ENCODE data around the gene ST6GALNAC3.

The ST6GALNAC3 gene

DNA sequence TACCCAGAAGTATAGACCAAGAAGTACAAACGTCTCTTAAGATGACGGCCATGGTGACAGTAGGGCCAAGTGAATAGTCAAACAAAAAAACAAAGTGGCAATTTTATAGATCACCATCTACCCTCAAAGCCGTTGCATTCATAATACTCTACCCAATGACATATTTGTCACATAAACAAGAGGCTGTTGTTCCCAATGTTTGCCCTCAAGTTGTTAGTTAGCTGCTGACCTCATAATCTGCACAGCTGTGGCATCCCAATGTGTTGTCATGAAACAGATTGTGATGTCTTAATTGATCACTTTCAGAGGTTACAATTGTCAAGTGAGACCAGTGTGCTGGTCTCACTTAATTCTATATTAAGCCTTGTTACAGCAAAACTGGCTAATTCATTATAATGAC is 333.8 kb downstream of the ST6GALNAC3 start:
- no peak for DNase-seq (ENCODE audit: extremely low read depth in 1 of 2, low read depth in 1 of 2)

DNA sequence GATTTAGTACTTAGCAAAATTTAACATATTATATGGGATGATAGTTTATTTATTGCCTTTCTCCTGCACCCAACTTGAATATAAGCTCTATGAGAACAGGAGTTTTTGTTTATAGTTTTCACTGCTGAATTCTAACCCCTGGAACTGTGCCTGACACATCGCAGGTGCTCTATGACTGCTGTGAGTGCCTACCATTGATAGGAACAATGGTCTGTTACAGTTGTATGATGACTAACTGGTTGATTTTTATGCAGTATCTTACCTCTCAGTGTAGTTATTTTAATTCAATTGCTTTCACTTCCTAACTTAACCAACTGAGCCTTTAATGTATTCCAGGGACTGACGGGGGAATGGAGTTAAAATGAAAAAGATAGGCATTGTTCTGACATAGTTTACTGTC is 336.0 kb downstream of the ST6GALNAC3 start:
- DNase-seq (ENCODE audit: extremely low read depth in 1 of 2, low read depth in 1 of 2) = no peak

DNA sequence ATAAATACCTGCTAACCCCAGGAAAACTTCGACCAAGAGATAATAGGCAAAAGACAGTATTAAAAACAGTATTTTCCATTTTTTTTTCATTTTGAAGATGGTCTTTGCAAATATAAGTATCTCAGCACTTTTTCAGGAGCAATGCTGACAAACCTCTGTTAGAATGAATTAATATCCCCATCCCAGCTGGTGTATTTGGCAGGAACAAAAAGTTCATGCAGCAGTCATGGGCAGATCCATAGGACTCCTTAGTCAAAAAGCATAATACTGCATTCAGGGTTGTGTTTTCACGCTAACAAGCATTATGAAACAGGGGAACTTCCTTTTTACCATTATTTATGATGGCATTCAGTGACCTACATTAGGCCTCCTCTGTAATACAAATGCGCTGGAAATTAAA is 344.0 kb downstream of the ST6GALNAC3 start:
- no peak for DNase-seq (ENCODE audit: extremely low read depth in 1 of 2, low read depth in 1 of 2)

DNA sequence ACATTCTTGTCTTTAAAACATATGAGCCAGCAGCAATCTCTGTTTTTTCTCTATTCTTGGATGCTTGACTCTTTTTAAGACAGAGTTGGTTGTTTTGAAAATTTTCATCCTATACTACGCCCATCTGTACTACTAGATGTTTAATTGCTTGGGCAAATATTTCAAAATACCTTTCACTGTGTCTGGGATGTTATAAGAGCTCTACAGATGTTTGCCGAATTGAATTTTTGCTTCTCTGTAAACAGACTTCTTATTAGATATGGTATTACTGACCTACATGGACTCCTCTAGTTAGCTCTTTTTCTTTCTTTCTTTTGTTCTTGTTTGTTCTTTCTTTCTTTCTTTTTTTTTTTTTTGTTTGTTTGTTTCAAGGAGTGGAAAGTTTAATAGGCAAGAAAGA is 345.1 kb downstream of the ST6GALNAC3 start:
- no peak for DNase-seq (ENCODE audit: extremely low read depth in 1 of 2, low read depth in 1 of 2)

DNA sequence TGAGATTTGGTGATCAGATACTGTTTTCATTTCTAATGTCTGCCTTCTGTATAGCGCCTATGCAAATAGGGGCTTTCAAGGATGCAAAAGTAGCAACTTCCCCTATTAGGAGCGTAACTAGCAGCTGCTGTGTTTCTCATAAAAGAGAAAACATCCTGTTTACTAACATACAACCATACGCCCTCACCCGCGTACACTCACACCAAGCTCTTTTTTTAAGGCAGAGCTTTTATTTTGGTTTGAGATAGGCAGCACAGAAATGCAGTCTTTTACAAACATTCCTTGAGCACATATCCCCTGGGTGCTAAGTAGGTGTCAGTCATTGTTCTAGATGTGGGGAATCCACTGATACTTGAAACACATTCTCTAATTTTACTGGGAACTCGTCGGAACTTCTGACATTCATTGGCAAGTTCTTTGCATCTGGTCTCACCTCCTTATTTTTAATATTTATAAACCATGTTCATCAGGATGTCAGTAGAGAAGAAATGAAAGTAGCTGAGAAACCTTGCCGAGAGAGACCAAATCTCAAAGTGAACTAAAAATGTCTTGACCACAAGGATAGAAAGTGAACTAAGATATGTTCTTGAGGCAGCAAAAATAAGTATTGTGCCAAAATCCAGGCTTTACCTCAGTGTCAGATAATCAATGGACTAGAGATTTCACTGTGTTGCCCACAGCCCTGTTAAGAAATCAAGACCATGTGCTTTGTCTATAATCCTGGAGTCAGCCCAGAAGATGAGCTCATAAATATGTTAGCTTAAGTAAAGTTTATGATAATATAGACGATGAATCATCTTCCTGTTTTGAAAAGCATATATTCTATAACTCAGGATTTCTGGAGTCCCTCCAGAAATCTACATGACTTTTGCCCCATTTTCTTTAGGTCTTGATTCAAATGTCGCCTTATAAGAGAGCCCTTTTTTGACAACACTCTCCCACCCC is 350.9 kb downstream of the ST6GALNAC3 start:
- DNase-seq (ENCODE audit: extremely low read depth in 1 of 2, low read depth in 1 of 2) = no peak

DNA sequence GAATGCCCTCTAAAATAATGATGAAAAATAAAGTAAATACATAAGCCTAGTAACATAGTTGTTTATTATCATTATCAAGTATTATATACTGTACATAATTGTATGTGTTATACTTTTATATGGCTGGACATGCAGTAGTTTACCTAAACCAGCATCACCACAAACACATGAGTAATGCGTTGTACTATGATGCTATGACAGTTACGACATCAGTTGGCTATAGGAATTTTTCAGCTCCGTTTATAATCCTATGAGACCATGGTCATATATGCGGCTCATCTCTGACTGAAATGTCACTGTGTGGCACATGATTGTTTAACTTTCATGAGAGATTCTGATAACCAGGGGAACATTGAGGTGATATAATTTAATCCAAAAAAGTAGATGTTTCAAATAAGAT is 352.1 kb downstream of the ST6GALNAC3 start:
- DNase-seq (ENCODE audit: extremely low read depth in 1 of 2, low read depth in 1 of 2) = no peak

DNA sequence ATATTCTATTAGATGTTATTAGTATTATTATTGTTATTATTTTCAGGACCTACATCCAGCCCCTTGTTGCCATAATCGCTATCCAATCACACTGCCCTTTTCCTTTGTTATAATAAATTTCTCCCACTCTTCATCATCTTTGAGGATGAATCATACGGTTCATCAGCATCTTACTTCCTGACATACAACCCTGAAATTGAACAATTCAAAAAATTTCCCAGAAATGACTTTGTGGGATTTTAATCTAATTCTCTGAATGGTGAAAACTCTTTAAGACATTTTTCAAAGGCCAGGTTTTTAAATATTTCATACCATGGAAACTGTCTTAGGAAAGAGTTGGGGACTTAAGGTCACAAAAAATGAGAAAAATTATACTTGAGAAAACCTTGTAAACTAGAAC is 353.5 kb downstream of the ST6GALNAC3 start:
- DNase-seq (ENCODE audit: extremely low read depth in 1 of 2, low read depth in 1 of 2) = no peak

DNA sequence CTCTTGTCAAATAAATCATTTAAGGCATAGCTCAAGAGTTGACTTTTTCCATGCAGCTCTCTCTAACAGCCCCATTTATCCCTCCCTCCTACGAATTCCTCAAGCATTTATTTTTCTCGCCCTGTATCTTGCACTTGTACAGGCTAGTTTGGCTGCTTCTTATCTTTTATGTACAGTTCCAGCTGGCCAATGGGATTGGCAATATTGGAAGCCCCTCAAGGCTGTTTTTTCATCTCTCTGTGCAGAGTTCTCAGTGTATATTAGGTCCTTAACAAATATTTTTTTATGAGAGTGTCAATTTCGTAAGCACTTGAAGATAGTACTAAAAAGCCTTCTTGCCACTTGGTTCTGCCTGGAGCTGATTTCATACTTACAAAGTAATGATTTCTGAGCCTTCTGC is 356.0 kb downstream of the ST6GALNAC3 start:
- no peak for DNase-seq (ENCODE audit: extremely low read depth in 1 of 2, low read depth in 1 of 2)

DNA sequence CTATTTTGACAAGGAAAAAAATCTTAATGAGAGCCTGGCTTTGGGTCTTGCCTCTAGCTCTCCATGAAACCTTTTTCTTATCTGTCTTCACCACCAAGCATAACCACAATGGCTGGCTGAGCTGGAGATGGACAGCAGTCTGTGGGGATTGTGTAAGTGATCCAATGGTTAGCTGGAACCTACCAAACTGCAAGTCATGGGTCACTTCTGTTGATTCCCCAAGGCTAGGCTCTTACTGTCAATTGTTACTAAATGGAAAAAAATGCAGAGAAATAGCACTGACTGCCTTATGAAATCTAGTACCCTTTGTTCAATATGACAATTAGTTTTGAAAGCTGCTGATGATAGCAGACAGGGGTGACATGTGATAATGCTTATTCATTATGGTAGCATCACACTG is 359.0 kb downstream of the ST6GALNAC3 start:
- DNase-seq (ENCODE audit: extremely low read depth in 1 of 2, low read depth in 1 of 2) = no peak

DNA sequence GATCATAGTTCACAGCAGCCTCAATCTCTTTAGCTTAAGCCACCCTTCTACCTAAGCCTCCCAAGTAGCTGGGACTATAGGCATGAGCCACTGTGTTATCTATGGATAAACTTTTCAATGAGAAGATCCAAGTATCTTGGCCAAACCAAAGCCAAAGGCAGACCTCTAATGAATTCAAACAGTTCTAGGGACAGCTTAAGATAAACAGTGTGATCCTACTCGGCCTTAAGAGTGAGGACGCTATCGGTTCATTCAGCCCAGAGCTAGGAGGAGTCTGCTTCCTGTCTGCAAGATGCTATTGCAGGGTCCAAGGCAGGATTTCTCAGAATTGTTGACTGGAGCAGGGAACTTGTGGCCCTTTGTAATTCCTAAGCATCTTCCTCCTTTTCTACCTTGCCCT is 368.7 kb downstream of the ST6GALNAC3 start:
- no peak for DNase-seq (ENCODE audit: extremely low read depth in 1 of 2, low read depth in 1 of 2)

DNA sequence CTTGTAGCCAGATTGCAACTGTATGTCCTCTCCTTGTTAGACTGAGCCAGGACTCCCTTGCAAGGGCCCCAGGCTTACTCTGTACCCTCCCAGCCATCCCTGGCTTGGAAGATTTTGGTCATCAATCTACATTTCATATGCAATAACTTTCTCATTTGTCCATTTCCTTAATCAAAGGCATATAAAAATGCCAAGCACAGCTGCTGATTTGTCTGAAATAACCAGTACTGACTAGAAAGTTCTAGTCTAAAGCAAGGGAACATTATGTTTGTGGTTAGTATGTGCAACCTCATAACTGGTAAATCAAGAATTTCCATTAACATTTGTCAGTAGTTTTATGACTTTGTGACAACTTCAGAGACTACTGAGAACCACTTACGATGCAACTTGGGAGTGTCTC is 370.2 kb downstream of the ST6GALNAC3 start:
- DNase-seq (ENCODE audit: extremely low read depth in 1 of 2, low read depth in 1 of 2) = no peak

DNA sequence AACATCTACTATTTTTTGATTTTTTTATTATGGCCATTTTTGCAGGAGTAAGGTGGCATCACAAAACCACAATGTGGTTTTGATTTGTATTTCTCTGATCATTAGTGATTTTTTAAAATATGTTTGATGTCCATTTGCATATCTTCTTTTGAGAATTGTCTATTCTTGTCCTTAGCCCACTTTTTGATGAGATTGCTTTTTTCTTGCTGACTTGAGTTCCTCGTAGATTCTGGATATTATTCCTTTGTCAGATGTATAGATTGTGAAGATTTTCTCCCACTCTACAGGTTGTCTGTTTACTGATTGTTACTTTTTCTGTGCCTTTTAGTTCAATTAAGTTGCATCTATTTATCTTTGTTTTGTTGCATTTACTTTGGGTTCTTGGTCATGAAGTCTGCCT is 375.7 kb downstream of the ST6GALNAC3 start:
- no peak for DNase-seq (ENCODE audit: extremely low read depth in 1 of 2, low read depth in 1 of 2)

DNA sequence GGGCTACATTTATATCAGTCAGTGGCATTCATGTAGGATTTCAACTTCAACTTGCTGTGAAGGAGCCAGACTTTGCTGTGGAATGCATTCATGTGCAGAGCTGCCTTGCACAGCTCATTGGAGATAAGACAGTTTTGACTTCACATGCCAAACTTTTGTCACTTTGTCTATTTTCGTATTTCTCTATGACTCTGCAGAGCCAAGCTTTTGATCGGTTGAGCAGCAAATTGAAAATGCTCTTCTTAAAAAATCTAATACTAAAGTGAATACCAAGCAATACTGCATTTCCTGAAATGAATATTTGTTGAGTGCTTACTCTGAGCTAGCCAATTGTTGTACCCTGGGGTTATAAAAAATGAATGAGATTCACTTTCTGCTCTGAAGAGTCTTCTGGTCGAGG is 388.7 kb downstream of the ST6GALNAC3 start:
- DNase-seq (ENCODE audit: extremely low read depth in 1 of 2, low read depth in 1 of 2) = no peak

DNA sequence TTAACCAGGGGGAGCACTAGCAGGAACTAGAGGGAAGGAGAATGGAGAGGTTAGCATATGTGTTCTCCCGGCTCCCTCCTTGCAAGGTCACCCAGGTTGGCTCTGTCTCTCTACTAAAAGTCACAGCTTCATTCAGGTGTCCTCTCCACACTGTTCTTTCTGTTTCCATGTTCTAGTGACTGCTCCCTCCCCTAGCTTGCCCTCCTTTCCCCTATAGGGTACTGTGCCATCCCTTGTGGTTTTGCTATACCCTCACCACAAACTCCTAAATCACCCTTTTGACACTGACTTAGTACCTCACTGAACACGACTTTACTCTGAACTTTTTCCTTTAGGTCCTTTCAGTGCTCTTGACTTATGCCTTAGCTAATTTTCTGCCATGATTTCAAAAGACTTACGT is 389.3 kb downstream of the ST6GALNAC3 start:
- DNase-seq (ENCODE audit: extremely low read depth in 1 of 2, low read depth in 1 of 2) = no peak

DNA sequence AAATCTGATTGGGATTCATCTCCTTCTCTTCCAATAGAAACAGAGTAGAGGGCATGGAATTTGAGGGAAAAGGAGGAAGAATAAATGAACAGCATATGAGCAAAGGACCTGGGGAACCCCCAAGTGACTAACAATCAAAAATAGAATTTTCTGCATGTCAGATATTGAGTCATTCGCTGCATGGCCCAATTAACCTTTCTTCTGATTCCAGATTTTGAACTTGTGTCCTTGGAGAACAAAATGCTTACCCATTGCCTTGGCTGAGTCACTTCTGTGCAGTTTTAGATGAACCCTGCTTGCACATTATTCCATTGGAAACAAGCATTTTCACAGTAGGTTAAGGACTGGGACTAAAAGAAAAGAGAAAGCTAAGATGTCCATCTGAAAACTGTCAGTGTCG is 390.5 kb downstream of the ST6GALNAC3 start:
- no peak for DNase-seq (ENCODE audit: extremely low read depth in 1 of 2, low read depth in 1 of 2)

DNA sequence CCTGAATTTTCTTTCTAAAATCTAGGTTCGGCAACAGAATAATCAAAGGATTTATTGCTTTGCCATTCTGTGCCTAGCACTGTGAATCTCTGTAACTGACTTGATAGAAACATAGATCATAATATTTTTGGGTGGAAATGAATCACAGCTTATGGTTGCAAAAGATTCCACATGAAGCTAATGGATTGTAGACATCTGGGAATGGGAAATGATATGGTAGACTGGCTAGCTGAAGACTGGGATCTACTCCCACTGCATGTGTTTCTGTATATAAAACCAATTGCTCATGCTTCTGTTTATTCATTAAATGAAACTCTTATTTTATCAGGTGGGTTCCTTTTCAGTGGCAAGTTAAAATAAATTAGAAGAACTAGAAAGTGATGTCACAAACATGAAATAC is 395.6 kb downstream of the ST6GALNAC3 start:
- no peak for DNase-seq (ENCODE audit: extremely low read depth in 1 of 2, low read depth in 1 of 2)

DNA sequence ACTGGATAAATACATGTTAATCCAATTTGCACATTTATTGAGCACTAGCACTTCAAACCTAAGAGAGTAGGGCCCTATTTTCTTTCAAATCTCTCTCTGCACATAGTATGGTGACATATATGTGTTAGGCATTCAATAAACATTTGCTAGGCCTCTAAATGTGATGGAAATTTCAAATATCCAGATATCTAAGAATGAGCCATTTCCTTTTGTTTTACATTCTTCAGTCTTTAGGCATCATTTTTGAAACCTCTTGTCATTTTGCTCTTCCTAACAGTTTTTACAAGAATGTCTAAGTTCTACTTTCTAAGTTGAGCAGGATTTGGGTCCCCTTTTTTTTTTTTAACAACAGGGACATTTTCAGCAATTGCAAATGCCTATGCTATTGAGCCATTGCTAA is 397.0 kb downstream of the ST6GALNAC3 start:
- DNase-seq (ENCODE audit: extremely low read depth in 1 of 2, low read depth in 1 of 2) = no peak

DNA sequence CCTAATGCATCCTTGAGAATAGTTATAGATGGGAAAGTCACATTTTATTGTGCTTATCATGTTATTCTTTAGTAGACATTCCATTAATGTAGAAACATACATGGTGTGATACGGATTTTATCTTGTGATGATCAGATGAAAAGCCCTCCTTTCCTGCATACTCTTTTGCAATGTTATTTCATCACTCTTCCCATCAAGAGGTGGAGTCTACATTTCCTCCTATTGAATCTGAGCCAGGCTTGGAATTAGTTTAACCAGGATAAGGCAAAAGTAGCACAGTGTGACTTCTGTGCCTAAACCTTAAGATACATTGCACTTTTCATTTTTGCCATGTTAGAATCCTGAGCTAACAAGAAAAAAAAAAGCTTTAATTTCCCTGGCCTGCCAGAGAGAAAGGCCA is 399.0 kb downstream of the ST6GALNAC3 start:
- no peak for DNase-seq (ENCODE audit: extremely low read depth in 1 of 2, low read depth in 1 of 2)

DNA sequence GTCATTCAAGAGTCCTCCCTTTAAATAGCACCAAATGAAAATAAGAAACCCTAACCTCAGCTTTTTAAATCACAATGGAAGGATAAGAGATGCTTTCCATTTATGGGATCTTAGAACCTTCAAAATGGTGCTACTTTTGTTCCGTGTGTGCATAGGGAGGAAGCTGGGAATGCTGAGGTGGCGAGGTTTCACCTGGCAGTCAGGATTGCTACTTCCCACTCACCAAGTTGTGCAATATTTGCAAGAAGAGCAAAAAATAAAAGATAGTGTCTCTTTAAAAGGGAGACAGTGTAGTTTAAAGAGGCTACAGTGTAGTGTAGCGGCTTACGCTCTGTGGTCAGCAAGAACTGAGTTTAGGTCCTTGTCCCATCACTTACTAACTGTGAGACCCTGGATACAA is 400.4 kb downstream of the ST6GALNAC3 start:
- no peak for DNase-seq (ENCODE audit: extremely low read depth in 1 of 2, low read depth in 1 of 2)

DNA sequence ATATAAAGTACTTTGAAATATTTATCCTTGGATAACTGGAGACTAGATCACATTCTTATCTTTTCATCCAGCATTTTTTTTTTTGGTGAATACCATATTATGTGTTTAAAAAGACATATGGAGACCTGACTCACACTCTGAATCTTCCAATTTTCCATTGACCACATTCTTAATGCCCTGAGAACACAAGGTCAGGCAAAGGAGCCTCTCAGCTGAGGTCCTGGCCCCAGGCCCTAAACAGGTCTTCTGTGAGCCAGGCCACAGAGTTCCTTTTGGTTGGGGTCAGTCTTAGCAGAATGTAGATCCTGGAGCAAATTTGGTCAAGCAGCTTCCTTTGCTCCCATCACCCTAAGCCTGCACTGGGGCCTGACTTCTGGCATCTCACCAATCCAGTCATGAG is 402.6 kb downstream of the ST6GALNAC3 start:
- DNase-seq (ENCODE audit: extremely low read depth in 1 of 2, low read depth in 1 of 2) = no peak

DNA sequence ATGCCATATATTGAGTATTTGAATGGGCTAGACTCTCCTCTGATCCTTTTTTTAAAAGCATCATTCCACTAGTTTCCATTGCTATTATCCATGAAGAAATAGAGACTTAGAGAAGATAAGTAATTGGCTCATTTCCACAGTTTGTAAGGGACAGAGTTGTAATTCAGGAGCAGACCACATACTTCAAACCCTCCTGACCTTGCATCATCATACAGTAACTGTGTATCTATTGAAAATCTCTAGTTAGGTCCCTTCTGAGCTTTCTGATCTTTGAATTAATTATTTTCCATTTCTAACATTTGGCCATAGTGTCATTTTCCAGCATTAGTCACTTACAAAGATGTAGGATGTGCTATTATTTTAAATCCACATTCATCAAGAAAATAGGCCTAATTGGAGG is 406.3 kb downstream of the ST6GALNAC3 start:
- DNase-seq (ENCODE audit: extremely low read depth in 1 of 2, low read depth in 1 of 2) = no peak

DNA sequence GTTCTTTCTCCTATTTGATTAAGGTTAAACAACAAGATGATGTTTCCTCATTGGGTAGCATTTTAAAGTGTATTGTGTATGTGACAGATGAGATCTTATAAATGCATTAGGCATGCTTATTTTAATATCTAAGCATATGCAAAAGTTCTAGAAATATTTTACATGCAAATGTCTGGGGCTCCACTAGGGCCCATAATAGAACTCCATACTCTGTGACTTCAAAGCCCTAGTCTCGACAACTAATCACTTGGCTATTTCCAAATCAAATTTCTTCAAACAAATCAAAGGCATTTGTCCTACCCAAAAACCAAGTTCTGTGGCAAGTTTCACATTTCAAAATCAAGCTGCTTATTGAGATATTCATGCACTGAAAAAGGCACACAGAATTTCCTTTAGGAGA is 407.1 kb downstream of the ST6GALNAC3 start:
- DNase-seq (ENCODE audit: extremely low read depth in 1 of 2, low read depth in 1 of 2) = no peak

DNA sequence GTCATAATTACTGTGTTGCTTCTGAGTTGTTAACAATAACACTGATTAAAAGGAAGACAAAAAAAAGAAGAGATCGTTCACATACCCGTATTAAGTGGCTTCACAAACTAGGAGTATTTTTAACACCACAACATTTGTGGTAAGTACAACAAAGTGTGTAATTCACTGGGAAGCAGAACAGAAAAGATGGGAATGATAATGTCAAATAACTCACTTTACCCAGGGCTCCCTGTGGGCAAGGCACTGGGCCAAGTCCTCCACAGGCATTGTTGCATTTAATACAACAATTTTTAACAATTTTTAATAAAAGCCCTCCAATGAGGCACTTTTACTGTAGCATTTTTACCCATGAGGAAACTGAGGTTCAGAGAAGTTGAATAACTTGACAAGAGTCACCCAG is 407.7 kb downstream of the ST6GALNAC3 start:
- no peak for DNase-seq (ENCODE audit: extremely low read depth in 1 of 2, low read depth in 1 of 2)
